Hypothalamus (tissue), 51 donors: ENCODE results near the gene SLX4IP.

ENCODE experiments used
- DNase-seq, 51 donors: peaks; one replicate each; lab custom pipeline; 2025; lab: John Stamatoyannopoulos, UW

Gene SLX4IP

GRCh38 chr20:10640897-10641296 lies 205.8 kb downstream of the SLX4IP start:
- DNase-seq, result no peak

- DNase-seq, result no peak
Observed at GRCh38 chr20:10641467-10641866, 206.4 kb downstream of the SLX4IP start.

- DNase-seq, result no peak
Observed at GRCh38 chr20:10641893-10642292, 206.8 kb downstream of the SLX4IP start.

GRCh38 chr20:10642856-10643559 lies 207.9 kb downstream of the SLX4IP start:
- no peak for DNase-seq

- DNase-seq, result no peak
Observed at GRCh38 chr20:10643560-10643873, 208.4 kb downstream of the SLX4IP start.

GRCh38 chr20:10644458-10645204 lies 209.5 kb downstream of the SLX4IP start:
- no peak for DNase-seq

- no peak for DNase-seq
Observed at GRCh38 chr20:10645205-10645570, 210.1 kb downstream of the SLX4IP start.

- no peak for DNase-seq
Observed at GRCh38 chr20:10646006-10646405, 210.9 kb downstream of the SLX4IP start.

GRCh38 chr20:10646886-10647420 lies 211.8 kb downstream of the SLX4IP start:
- DNase-seq, result no peak

GRCh38 chr20:10647471-10647870 lies 212.4 kb downstream of the SLX4IP start:
- DNase-seq, result no peak

GRCh38 chr20:10647909-10648308 lies 212.8 kb downstream of the SLX4IP start:
- no peak for DNase-seq

- no peak for DNase-seq
Observed at GRCh38 chr20:10648651-10649050, 213.5 kb downstream of the SLX4IP start.

GRCh38 chr20:10649080-10649796 lies 214.1 kb downstream of the SLX4IP start:
- no peak for DNase-seq

- no peak for DNase-seq
Observed at GRCh38 chr20:10649797-10650160, 214.7 kb downstream of the SLX4IP start.

- DNase-seq, result no peak
Observed at GRCh38 chr20:10651227-10651990, 216.3 kb downstream of the SLX4IP start.

- no peak for DNase-seq
Observed at GRCh38 chr20:10652185-10652584, 217.1 kb downstream of the SLX4IP start.

GRCh38 chr20:10652660-10653261 lies 217.7 kb downstream of the SLX4IP start:
- DNase-seq, result no peak

- peak in 1 of 51 donors; percentile 5 for DNase-seq
Observed at GRCh38 chr20:10653599-10654249, 218.6 kb downstream of the SLX4IP start.

GRCh38 chr20:10654250-10654610 lies 219.1 kb downstream of the SLX4IP start:
- no peak for DNase-seq

GRCh38 chr20:10654630-10655029 lies 219.5 kb downstream of the SLX4IP start:
- DNase-seq, result no peak
